Gastroesophageal sphincter (tissue), 3 donors: ENCODE measurements around the gene KLHDC3.

Experiments
- EP300 ChIP-seq: sonication (generic); formaldehyde crosslinking; IDR thresholded peaks from one replicate; pipeline ENCODE4 v1.6.1; 2017; ENCODE audit warnings: antibody characterized with exemption, mild to moderate bottlenecking
- POLR2AphosphoS5 ChIP-seq: sonication (generic); formaldehyde crosslinking; IDR thresholded peaks from one replicate; pipeline ENCODE4 v1.6.1; 2017; ENCODE audit warnings: antibody characterized with exemption
- TF ChIP-seq, protein P1 (sequence below), 4 experiments: fragments of 200-600 bp in 2 of 4; fragments of 450-650 bp in 2 of 4; sonication (generic) in 1 of 4; IDR thresholded peaks; one replicate each; pipeline ENCODE4 v1.5.1; 2017 to 2019; ENCODE audit warnings: antibody characterized with exemption in 4 of 4, mild to moderate bottlenecking in 2 of 4, moderate library complexity in 2 of 4

DNA sequence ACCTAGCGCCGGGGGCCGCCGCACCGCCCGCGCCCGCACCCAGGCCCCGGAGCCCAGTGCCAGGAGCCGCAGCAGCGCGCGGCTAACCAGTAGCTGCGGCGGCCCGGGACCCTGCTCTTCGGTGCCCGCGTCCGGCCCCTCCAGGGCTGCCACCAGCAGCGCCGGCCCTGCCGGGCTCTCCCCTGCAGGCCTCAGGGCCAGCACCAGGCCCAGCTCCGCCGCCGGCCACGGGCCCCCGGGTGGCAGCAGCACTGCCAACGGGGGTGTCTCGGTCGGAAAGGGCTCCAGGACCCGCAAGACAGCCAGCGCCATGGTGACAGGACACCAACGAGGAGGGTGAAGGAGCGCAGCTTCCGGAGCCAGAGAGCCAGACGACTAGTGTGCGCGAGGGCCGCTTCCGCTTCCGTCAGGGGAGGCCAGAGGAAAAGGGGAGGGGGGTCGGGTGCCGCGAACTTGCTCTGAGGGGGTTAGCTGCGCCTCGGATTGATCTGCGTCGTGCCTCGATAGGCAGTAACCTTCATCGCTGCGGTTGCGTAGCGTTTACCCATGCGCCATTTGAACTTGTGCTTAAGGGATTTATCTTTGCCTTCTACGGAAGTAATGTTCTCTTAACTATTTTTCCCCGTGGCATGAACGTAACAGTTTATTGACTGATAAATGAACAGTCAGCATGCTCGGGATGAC lies 35.1 kb upstream of the KLHDC3 start, which contains the start of gene PEX6:
- TF ChIP-seq, protein P1, sequence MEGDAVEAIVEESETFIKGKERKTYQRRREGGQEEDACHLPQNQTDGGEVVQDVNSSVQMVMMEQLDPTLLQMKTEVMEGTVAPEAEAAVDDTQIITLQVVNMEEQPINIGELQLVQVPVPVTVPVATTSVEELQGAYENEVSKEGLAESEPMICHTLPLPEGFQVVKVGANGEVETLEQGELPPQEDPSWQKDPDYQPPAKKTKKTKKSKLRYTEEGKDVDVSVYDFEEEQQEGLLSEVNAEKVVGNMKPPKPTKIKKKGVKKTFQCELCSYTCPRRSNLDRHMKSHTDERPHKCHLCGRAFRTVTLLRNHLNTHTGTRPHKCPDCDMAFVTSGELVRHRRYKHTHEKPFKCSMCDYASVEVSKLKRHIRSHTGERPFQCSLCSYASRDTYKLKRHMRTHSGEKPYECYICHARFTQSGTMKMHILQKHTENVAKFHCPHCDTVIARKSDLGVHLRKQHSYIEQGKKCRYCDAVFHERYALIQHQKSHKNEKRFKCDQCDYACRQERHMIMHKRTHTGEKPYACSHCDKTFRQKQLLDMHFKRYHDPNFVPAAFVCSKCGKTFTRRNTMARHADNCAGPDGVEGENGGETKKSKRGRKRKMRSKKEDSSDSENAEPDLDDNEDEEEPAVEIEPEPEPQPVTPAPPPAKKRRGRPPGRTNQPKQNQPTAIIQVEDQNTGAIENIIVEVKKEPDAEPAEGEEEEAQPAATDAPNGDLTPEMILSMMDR (IDR thresholded peaks at IDR 0.05) = peak in 1 of 4 experiments; percentile 3
- TF ChIP-seq EP300 (no peak), POLR2AphosphoS5 (peak; percentile 52)
